Brain pericyte (primary cell): ENCODE measurements around the gene DQX1.
"Not testable (repeated sequence)": the region's sequence is repeated elsewhere in the genome, so short reads cannot be mapped to it uniquely, and the experiment has no call there.

ENCODE experiments used
- DNase-seq: peaks from one replicate; pipeline ENCODE4 v3.0.0-alpha.2; 2012; ENCODE audit warnings: low read depth, low spot score

Gene DQX1, protein sequence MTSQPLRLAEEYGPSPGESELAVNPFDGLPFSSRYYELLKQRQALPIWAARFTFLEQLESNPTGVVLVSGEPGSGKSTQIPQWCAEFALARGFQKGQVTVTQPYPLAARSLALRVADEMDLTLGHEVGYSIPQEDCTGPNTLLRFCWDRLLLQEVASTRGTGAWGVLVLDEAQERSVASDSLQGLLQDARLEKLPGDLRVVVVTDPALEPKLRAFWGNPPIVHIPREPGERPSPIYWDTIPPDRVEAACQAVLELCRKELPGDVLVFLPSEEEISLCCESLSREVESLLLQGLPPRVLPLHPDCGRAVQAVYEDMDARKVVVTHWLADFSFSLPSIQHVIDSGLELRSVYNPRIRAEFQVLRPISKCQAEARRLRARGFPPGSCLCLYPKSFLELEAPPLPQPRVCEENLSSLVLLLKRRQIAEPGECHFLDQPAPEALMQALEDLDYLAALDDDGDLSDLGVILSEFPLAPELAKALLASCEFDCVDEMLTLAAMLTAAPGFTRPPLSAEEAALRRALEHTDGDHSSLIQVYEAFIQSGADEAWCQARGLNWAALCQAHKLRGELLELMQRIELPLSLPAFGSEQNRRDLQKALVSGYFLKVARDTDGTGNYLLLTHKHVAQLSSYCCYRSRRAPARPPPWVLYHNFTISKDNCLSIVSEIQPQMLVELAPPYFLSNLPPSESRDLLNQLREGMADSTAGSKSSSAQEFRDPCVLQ

DNA sequence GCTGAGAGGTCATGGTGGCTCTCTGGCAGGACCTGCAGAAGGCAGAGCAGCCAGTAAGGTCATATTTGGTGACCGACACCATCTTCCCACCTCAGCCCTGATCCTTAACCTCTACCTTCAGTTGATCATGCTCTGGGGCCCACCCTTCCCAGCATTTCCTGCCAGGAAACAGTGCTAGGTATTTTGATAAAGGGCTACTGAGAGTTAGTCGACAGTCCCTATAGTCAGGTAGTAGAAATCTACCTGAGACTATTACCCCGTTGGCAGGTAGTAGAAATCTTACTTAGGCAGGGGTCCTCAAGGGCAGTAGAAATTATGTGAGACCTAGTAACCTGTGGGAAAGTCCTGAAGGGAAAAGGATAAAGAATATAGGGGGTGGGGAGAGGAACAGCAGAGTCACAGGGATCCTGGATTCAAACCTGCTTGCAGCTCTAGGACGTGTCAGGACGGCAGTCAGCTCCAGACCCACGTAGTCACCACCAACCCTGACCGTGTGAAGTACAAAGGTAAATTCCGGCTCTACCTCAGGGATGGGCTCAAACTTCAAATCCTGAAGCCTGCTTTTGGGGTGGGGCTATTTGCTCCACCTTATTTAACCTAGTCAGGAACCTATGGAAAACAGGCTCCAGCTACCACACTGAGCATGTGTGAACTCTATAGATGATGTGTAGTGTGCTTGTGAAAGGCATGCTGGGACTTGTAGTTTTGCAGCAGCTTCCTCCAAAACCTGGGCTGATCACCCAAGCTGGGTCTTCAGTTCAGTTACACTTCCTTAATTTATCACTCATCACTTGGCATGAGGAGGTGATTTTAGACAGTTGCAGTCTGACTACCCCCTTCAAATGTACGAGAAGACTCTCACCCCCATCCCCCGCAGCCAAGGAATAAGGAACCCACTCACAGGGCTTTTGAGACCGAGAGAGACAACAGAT is at the start of gene DQX1:
Gene DQX1, minus strand, starts transcription at position 515 of the 932 bp plus-strand sequence. Its CDS starts 502 bp downstream, at position 13.
- no peak for DNase-seq

DNA sequence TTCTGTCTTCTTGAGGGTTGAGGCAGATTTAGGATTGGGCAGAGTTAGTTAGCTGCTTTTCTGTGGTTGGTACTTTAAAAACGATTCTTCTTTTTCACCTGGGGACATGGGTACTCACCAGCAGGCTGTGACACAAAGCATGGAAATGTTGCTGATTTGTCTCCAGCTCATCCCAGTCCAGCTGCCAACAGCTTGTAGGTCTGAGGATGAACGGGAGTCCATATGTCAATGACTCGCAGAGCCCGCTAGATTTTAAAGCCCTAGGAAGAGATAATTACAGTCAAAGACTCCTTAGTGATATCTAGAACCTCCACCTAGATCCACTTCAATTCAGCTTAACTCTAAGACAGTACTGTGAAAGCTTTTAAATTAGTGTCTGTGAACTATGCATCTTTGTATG is 49.3 kb upstream of the DQX1 start:
- no peak for DNase-seq

DNA sequence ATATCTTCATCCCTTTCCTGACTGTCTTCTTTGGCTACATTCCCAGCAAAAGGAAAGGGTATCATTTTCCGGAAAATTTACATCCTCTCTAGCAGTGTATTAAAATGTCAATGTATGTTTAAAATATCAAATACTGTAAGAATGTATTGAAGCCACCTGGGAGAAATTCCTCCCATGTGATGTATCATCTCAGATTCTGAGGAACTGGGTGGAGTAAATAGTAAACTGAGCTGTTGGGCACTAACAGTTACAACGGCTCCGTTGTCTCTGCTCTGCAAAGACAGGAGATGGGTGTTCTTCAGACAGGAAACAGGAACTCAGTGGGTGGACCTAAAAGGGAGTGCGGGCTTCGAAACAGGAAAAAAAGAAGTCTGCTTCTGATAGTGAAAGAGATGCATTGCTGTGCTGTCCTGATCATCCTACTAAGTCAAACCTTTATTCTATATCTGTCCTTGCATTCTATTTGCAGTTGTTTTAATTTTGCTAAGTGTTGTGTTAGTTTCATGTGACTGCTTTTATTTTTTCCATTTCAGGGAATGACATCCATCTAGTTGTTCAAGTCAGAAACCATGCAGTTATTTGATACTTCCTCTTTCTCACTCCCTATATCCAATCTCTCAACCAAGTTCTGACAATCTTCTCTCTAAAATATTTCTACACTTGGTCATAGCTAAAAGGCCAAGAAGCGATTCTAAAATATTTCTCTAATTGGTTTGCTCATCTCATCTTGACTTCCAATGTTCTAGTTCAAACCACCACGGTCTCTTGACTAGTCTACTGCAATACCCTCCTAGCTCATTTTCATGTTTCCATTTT is 47.9 kb upstream of the DQX1 start:
- DNase-seq = no peak

DNA sequence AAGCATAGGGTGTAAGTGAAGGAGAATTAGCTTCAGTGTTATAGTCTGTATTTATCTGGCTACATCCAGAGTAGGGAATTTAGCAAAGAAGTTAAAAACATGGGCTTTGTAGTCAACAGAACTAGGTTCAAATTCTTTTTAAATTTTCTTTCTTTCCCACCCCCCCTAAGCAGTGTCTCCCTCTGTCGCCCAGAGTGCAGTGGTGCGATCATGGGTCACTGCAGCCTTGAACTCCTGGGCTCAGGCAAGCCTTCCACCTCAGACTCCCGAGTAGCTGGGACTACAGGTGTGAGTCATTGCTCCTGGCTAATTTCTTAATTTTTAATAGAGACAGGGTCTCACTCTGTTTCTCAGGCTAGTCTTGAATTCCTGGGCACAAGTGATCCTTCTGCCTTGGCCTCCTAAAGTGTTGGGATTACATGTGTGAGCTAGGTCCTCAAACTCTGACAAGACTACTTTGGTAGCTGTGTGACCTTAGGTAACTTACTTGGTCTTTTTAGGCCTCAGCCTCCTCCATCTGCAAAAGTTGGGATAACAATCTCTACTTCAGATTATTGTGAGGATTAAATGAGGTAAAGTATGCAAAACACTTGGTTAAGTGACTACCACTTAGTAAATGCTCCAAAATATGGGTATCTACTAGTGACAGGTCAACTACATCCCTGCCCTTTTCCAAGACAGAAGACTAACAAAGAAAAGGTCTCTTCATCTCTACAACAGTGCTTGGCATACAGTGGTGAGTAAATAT is 46.3 kb upstream of the DQX1 start:
- DNase-seq = no peak

DNA sequence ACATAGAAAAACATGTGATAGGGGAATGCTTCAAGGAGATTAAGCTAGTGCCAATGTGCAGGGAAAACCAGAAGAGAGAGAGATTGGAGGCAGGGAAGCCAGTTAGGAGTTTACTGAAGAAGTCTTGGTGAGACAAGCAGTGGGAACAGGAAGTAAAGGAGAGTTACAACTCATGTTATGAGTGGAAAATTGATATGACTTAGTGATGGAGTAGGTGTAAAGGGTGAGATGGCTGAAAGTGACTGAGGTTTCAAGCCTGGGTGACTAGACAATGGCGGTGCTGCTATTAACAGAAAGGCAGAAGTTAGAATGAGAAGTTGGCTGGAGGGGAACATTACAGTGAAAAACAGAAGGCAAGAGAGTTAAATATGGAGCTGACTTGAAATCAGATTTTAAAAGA is 45.0 kb upstream of the DQX1 start:
- no peak for DNase-seq

DNA sequence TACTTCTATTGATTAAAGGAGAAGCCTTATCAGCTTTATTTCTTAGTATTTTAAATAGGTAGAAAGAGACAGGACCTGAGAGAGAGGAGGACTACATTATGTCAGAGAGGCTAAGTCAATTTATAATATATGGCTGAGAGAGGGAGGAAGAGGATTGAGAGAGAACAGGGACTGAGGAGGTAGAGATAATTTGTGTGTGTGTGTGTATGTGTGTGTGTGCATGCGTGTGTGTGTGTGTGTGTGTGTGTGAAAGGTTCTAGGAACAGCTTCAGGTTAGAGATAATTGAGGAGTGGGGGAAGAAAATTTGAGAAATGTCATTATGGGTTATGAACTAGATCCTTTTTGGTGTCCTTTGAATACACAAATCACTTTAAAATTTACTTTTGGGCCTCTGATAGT is 43.7 kb upstream of the DQX1 start:
- no peak for DNase-seq

DNA sequence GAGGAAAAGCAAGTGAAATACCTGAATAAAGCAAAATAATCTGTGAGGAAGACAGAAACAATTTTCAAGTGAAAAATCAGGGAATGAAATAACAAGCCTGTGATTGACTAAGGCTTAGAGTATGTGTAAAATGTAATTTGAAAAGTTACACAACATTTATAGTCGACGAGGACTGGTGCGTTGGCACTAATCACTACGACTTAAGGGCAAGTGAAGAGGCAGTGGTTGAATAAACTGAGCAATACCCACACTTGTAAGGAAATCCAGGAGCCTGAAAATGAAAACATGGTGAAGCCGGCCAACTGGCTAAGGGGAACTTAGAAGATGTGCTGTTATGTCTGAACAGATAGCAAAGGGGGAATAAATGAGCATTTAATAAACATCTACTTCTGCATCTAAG is 41.9 kb upstream of the DQX1 start:
- DNase-seq = no peak

DNA sequence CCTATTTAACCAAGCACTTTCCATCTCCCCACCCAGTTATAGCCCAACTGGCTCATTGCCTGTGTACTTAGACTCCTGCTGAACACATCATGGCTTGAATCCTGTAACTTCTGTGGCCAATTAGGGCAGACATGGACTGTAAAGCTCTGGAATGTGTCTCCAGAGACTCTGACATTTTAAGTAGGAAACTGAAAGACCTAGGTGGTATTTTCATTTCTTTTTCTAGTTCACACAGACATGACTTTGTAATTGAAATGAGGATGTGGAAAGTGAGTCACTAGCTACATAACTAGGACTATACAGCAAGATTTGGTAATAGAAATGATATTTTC is 40.7 kb upstream of the DQX1 start:
- DNase-seq = no peak

DNA sequence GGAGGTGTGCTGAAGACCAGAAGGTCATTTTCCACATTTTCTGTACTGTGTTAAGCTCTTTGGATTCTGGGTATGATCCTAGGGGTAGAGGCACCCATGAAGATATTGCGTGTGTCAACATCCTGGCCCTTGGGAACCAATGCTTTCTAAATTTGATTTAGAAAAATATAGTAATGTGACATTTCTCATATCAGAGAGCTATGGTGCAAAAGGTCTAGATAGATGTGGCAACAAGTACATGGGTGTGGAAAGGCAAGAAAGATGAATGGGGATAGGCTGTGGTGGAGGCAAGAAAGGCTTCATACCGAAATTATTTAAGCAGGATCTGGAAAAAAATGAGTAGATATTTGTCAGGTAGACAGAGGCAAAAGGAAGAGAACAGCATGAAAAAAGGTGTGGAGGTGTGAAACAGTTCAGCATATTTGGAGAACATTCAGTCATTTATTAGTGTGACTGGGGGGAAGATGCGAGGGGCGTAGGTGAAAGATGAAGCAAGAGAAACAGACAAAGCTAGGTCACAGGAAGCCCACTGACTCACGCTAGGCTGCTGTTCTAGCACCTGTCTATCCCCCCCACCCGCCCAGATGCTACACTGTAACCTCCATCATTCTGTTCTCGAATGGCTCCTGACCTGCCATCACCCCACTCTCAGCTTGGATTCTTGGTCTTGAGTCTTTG is 40.2 kb upstream of the DQX1 start:
- DNase-seq = no peak

DNA sequence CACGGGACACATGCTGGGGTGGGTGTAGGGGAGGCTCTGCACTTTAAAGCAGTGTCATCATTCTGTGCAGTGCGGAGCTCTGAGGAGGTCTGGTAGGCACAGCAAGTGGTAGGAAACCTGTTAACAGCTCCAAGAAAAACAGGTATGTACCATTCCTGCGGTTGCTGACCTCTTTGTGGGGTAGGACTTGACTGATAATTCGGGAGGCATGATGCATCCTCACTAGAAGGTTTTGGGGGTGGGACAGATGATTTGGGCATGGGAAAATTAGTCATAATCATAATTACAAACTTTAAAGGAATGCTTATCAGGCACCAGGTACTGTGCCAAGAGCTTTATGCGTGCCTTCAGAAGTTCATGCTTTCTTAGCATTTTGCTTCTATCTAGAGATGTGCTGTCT is 38.2 kb upstream of the DQX1 start:
- DNase-seq = no peak

DNA sequence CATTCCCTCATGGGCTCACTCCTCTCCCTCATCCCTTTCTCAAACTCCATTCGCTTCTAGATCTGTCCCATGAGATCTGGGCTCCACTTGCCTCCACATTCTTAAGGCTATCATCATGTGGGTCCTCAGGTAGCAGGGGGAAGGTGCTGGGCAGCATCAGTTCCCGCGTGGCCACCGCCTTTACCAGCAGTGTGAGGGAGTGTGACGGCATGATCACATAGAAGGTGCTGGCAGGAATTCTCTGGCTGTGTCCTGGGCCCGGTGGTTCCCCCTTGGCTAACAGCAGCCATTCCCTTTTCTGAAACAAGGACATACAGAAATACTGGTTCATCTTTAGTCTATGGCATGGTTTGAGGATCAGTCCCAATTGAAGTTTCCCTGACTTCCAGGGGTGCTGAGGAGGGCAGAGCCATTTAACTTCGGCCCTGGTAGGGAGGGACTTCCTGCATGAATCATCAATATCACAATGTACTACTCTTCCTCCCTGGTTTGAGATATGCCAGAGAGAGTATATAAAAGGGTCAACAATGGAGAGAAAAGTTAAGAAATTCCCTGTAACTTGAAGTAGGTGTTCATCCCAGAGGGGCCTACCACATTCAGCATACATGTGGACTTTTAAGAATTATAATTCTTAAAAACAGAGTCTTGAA is 36.2 kb upstream of the DQX1 start:
- DNase-seq = no peak

DNA sequence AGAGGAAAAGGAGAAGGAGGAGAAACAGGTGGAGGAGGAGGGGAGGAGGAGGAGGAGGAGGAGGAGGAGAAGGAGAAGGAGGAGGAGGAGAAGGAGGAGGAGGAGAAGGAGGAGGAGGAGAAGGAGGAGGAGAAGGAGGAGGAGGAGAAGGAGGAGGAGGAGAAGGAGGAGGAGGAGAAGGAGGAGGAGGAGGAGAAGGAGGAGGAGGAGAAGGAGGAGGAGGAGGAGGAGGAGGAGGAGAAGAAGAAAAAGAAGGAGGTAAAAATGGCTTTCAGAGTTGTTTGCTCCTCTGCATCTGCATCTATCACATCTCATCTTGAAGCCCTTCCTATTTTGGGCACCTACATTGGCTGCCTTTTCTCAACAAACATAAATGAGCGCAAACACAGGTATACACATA is 35.0 kb upstream of the DQX1 start:
- not testable (repeated sequence) for DNase-seq

DNA sequence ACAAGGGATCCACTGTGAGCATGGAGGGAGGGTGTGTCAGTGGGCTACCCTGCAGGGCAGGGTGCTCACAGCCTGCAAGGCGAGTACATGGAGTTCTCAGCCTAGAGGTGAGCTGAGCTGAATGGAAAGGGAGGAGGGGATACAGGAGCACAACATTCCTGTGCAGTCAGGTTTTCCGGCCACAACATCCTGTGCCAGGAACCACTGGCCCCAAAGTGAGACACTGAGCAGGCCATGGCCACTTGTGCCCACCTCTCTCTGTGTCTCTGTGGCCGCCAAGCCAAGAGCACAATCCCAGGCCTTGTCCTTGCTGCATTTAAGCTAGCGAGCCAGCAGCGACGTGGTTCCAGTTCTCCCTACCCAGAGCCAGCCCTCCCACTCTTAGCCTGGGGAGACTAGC is 34.6 kb upstream of the DQX1 start:
- no peak for DNase-seq

DNA sequence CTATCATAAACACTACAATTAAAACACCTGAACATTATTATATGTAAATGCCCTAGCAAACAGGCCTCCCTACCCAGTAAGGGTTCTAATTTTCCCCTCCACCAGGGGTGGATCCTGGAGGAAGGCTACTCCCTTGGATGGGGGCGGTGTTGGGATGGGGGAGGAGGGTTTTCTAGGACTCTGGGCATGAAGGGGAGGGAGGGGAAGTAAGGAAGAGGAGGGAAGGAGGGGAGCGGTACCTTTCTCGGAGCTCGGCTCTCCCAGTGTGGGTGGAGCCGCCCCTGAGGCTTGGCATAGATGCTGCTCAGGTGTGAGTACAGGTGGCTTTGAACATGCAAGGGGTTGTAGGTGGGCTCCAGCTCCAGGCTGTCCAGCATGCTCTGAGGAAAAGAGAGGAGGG is 33.9 kb upstream of the DQX1 start:
- no peak for DNase-seq

DNA sequence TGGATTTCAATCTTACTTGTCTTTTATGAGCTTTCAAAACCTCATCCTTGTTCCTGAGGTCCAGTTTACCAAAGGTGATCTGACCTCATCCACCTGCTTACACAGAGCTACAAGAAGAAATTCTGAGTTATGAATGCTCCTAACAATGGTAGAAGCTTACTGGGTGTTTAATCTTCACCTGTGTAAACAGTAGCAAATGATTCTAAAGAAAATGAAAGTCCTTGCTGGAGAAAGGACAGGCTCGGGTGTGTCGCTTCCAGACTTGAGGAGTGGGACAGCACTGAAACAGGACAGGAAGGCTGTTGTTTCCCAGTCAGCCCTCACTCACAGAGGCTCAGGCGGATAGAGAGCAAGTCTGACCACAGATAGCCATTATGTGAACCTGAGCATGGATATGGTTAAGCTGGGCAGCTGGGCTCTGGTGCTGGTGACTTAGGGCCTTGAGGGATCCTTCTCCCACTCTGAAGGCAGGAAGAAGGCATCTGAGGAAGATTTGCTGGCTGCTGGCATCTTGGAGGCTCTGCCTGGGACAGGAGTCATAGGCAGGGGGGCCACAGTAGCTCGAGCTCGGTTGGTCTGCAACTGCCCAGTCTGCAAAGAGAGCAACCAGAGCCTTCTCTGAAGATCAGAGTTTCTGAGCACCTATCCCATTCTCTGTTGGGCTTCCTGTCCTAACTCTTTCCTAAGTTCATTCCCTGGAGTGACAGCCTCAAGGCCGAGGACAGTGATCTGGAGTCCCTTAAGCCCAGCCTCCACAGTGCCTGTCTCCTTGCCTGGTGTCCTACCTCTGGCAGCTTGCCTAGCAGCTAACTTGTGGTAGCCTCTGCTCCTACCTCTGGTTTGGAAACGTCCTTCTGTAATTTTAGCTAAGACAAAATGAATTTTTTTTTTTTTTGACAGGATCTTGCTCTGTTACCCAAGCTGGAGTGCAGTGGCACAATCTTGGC is 32.5 kb upstream of the DQX1 start:
- no peak for DNase-seq

DNA sequence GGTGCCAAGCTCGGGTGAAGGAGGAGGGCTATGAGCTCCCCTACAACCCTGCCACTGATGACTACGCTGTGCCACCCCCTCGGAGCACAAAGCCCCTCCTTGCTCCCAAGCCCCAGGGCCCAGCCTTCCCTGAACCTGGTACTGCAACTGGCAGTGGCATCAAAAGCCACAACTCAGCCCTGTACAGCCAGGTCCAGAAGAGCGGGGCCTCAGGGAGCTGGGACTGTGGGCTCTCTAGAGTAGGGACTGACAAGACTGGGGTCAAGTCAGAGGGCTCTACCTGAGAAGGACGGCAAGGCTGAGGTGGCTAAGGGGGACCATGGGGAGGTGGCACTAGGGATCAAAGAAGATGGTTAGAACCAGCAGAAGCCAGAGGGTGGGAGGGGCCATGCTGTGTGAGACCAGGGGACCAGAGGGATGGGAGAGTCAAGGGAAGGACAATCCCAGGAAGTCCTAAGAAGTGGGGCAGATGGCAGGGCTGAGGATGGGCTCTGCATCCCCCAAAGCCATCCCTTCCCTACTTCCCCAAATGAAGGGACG is 30.9 kb upstream of the DQX1 start:
- DNase-seq = no peak

DNA sequence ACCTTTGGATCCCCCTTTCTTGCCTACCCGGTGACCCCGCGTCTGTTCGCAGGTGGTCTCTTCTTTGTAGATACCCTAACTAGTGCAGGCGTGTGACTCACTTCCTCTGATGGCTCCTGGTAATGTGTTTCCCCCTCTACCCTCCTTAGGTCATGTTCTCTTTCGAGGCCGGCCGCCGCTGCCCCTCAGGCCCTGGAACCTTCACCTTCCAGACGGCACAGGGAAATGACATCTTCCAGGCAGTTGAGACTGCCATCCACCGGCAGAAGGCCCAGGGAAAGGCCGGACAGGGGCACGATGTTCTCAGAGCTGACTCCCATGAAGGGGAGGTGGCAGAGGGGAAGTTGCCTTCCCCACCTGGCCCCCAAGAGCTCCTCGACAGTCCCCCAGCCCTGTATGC is 30.1 kb upstream of the DQX1 start:
- DNase-seq = no peak

DNA sequence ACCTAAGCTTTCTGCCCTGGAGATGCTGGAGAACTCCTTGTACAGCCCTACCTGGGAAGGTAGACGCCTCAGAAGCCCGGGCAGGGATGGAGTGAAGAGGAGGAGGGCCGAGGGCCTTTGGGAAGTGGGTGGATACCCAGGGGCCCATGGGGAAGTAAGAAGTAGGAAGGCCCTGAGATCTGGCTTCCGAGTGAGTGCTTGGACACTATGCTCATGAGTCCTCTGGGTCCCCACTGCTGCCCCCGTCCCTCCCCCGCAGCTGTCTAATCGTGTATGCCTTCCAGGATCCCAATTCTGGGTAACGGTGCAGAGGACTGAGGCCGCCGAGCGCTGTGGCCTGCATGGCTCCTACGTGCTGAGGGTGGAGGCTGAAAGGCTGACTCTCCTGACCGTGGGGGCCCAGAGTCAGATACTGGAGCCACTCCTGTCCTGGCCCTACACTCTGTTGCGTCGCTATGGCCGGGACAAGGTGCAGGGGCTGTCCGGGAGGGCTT is 29.6 kb upstream of the DQX1 start:
- DNase-seq = no peak
